ENCODE data around the gene ODAD3.
"Not testable (repeated sequence)": the region's sequence is repeated elsewhere in the genome, so short reads cannot be mapped to it uniquely, and the experiment has no call there.

The ODAD3 gene

DNA sequence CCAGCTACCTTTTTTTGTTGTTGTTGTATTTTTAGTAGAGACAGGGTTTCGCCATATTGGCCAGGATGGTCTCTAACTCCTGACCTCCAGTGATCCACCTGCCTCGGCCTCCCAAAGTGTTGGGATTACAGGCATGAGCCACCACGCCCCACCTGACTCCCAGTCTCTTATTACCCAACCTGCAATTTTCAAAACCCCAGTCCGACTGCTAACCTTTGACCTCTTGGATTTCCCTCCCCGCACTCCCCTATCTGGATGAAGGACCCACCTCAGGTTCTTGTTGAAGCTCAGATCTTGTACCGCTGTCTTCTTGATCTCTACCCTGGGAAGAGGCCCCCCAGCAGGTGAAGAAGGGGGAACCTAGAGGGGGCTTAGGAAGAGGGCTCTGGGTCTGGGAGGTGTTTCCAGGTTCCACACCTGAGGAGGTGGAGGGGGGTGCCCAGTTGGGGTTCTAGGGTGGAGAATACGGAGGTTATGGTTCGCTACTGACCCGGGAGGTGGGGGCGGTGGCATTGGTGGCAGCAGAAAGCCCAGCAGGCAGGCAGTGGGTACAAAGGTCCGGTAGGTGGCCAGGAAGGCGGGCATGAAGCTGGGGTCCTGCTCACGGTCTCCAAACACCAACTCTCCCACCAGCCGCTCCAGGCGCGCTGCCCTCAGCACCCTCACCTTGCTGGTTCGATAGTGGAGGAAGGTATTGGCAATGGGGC is 18.4 kb downstream of the ODAD3 start:
- FAIRE-seq (no peak), DNase-seq (ENCODE audit: extremely low spot score, insufficient read length, low read depth) (no peak)

DNA sequence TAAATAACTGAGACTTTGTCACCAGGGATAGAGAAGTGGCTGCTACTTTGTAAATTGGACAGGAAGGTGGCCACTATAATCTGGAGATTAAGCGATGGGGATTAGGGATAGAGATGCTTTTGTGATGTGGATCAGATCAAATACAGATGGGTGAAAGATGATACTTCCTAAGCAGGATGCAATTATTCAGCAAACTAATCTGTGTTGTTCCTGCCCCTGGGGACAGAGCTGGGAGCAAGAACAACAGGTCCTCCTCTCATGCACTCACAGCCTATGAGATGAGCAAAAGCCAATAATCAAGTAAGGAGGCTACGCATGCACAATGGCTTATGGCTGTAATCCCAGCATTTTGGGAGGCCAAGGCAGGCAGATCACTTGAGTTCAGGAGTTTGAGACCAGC is 20.4 kb downstream of the ODAD3 start:
- DNase-seq (ENCODE audit: extremely low spot score, insufficient read length, low read depth) (no peak), FAIRE-seq (no peak)

DNA sequence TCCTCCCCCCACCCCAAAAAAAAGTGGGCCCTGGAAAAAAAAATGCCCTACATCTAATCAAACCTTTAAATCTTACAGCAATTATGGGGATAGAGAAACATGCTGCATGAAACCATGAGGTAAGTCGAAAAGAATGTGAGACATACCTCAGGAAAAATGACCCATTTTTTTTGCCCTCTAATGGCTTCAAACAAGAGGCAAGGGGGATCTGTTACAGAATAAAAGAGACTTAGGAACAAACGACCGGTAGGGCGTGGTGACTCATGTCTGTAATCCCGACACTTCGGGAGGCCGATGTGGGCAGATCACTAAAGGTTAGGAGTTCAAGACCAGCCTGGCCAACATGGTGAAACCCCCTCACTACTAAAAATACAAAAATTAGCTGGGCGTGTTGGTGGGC is 24.2 kb downstream of the ODAD3 start:
- FAIRE-seq (no peak), DNase-seq (ENCODE audit: extremely low spot score, insufficient read length, low read depth) (no peak)

DNA sequence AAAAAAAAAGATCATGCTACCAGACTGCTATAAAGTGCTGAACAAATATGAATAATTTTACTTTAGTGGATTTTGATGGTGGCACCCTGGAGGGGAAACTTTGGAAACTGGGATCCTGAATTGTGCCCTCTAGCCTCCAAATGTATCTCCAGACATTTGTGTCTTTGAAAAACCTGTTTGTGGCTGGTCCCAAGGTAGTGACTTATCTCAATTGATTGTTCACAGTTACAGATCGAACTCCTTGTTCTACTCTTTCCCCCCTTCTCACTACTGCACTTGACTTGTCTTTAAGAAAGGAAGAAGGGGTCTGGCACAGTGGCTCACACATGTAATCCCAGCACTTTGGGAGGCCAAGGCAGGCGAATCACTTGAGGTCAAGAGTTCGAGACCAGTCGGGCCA is 26.3 kb downstream of the ODAD3 start:
- FAIRE-seq (no peak), DNase-seq (ENCODE audit: extremely low spot score, insufficient read length, low read depth) (no peak)

GRCh38 chr19:11406703-11407236 is 28.2 kb downstream of the ODAD3 start:
- not testable (repeated sequence) for FAIRE-seq; DNase-seq (ENCODE audit: extremely low spot score, insufficient read length, low read depth)

DNA sequence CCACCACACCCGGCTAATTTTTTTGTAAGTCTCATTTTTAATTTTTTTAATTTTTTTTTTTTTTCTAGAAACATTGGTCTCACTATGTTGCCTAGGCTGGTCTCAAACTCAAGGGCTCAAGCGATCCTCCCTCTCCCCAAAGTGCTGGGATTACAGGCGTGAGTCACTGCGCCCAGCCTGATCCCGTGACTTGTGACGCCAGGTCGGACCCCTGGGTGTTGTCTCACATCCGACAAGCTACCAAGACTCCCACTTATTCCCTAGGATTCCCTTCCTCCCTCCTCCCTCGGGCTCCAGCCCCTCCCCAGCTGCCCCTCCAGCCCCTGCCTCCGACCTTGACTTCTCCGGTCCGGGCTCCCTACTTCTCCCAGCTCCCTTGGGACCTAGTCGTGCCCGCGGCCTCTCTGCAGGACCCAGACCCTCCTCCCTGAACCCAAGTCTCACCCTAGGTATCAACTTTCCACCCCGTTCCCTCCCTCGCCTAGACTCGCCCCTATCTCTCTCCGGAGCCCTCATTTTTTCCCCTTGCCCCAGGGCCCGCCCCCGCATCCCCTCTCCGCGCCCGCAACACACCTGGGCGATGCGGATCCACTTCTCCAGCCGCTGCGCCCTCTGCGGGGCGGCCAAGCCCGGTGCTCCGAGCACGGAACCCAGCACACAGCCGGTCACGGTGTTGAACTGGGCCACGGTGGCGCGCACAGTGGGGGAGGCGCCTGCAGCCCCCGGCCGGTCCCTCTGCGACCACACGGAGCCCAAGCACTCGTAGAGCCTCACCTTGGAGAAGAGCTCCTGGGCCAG is 28.9 kb downstream of the ODAD3 start:
- no peak for DNase-seq (ENCODE audit: extremely low spot score, insufficient read length, low read depth)
- no peak for FAIRE-seq

GRCh38 chr19:11404588-11405222 is 30.2 kb downstream of the ODAD3 start:
- DNase-seq (ENCODE audit: extremely low spot score, insufficient read length, low read depth) (no peak), FAIRE-seq (no peak)

GRCh38 chr19:11401808-11402543 is 32.9 kb downstream of the ODAD3 start:
- FAIRE-seq (no peak), DNase-seq (ENCODE audit: extremely low spot score, insufficient read length, low read depth) (no peak)

GRCh38 chr19:11400798-11401197 is 34.1 kb downstream of the ODAD3 start:
- FAIRE-seq = no peak
- DNase-seq (ENCODE audit: extremely low spot score, insufficient read length, low read depth) = no peak

- FAIRE-seq = no peak
These were observed 35.3 kb downstream of the ODAD3 start for GRCh38 chr19:11399667-11400066.

GRCh38 chr19:11397089-11397610 is 37.8 kb downstream of the ODAD3 start:
- no peak for FAIRE-seq
- DNase-seq (ENCODE audit: extremely low spot score, insufficient read length, low read depth) = no peak

More at GRCh38 chr19:11399667-11400066, 35.3 kb downstream of the ODAD3 start:
- DNase-seq (ENCODE audit: extremely low spot score, insufficient read length, low read depth) = no peak

DNA sequence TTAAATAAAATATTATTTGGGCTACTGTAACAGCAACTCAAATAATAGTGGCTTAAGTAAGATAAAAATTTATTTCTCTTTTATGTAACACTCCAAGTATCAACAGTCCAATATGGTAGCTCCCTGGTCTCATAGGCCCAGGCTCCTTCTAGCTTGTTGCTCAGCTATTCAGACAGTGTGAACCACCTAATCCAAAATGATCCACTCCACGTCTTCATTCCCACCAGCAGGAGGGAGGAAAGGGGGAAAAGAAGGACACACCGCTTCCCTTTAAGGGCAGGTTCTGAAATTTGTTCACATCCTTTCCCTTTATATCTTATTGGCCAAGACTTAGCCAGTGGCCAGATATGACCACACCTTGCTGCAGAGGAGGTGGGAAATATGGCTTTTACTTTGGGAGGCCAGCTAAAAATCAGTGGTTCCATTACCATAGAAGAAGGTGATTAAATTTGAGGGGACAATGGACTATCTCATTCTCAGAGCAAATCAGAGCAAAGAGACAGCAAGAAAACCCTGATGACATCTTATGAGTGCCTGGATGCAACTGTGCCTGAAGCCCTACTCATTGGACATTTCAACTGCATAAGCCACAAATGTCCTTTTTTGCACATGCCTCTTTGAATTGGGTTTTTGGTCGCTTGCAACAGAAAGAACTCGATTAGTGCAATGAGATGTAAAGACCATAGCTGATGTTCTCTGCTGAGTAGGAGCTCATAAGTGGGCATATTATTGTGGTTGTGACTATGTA is 43.8 kb downstream of the ODAD3 start:
- no peak for FAIRE-seq
- DNase-seq (ENCODE audit: extremely low spot score, insufficient read length, low read depth) = no peak

GRCh38 chr19:11390359-11390758 is 44.6 kb downstream of the ODAD3 start:
- FAIRE-seq (no peak), DNase-seq (ENCODE audit: extremely low spot score, insufficient read length, low read depth) (no peak)

DNA sequence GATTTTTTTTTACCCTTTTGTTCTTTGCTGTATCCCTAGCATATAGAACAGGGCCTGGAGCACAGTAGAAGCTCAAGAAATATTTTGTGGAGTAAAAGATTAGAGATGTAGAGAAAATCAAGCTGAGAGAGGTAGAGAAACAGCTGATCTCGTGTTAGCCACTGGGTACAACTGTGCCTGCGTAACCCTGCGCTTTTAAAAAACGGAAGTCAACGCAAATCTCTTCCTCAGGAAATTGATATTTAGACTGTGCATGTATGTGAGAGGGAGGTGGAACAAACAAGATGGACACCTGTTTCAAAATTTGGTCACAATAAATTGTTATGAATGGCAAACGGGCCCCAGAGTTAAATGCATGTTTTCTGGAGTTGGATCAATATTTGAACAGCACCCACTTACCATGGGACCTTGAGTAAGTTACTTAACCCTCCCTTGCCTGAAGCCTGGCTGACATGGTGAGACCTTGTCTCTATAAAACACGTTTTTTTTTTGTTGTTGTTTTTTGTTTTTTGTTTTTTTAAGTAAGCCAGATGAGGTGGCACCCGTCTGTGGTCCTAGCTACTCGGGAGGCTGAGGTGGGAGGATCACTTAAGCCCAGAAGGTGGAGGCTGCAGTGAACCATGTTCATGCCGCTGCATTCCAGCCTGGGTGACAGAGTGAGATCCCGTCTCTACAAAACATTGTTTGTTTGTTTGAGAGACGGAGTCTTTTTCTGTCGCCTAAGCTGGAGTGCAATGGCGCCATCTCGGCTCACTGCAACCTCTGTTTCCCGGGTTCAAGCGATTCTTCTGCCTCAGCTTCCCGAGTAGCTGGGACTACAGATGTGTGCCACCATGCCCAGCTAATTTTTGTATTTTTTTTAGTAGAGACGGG is 47.5 kb downstream of the ODAD3 start:
- FAIRE-seq (no peak), DNase-seq (ENCODE audit: extremely low spot score, insufficient read length, low read depth) (no peak)

- FAIRE-seq (no peak), DNase-seq (ENCODE audit: extremely low spot score, insufficient read length, low read depth) (no peak)
These were observed 50.2 kb downstream of the ODAD3 start for GRCh38 chr19:11384778-11385129.

DNA sequence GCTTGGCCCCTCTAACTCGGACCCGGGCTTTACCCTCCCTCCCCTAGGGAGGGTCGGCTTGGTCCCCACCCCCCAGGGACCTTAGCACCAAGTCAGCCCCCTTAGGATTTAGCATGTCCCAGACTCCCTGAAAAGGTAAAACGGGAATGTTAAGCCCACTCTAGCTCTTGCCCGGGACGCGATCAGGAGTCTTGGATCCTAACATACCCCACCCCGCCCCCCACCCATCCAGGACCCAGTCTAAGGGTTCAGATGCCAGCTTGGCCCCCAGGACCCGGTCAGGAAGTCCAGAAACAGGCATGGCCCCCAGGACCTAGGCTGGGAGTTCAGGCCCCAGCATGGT is 51.2 kb downstream of the ODAD3 start:
- FAIRE-seq = no peak

GRCh38 chr19:11382898-11383705 is 51.8 kb downstream of the ODAD3 start:
- DNase-seq (ENCODE audit: extremely low spot score, insufficient read length, low read depth) = no peak
- FAIRE-seq = no peak

More for the DNA sequence above, 51.2 kb downstream of the ODAD3 start:
- no peak for DNase-seq (ENCODE audit: extremely low spot score, insufficient read length, low read depth)

Data from GM18507 (cell line).